ENCODE measurements around the gene CILP. TPM values are rescaled to one million over a fixed set of nuclear protein-coding genes. Genes with fewer than 3 reads are reported as not detected.

CILP gene
- total RNA-seq, 1 experiment from 2014 or later, result 0.02 TPM

DNA sequence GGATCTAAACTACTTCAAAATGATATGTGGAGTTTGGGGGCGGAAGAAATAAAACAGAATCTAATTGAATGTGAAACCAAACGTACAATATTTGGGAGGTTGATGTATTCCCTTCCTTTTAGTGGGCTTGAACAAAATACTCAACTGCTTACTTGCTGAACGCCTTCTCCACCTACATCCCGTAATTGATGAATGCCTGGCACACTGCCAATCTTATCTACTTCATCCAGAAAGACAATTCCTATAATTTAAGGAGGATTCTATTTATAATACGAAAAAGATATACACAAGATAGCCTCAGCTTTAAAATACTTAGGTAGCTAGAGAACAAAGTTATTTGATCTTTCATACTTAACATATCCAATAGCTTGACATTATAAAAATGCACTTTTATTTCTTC is 54.6 kb downstream of the CILP start:
- DNase-seq (ENCODE audit: low read depth), result no peak

DNA sequence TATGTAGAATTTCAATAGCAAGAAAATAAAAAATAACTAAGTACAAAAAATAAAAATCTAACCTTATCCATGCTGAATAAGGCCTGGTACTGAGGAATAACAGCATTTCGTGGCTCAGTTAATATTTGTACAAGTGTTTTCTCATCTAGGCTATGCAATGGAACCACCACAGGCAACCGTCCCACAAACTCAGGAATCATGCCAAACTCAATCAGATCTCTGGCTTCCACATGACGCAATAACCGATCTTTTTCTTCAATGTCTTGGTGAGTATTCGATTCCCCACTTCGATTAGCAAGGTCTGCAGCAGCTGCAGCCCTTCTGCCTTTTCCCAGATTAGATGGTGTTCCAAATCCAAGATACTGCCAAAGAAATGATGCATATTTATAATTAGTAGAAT is 56.6 kb downstream of the CILP start:
- DNase-seq (ENCODE audit: low read depth), result no peak

DNA sequence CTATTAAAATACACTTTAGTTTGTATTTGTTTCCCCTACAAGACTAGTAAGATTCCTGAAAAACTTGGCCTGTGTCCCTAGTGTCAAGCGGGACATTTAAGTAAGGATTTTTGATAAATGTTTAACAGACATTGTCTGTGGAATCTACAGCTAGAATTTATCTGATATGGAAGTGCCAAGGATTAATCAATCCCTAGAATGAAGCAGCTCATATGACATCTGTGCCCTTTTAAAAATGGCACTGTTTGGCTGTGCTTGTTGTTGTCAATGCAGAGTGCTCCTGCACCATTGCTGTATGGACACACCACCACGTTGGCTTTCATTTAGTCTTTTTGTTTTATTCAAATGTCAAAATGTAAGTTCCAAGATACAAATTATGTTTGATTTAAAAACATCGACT is 63.4 kb downstream of the CILP start:
- DNase-seq (ENCODE audit: low read depth), result no peak

DNA sequence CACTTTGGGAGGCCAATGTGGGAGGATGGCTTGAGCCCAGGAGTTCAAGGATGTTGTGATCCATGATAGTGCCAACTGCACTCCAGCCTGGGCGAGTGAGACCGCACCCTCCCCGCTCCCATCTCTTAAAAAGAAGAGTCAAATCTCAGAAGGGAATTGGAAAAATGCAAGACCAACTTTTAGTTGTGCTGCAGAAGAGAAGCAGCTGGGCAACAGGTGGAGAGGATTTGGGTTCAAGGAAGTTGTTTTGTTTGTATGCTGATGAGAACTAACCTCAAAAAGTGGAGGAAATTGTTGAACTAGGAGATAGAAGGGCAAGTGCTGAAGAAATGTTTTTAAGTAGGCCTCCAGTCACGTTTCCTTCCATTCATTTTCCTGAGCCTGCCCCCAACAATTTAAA is 64.8 kb downstream of the CILP start:
- no peak for DNase-seq (ENCODE audit: low read depth)

Other genes with a start within 250 kb of the CILP start
- 93.2 and 94.8 TPM in 2 replicates for gene SPG21, start 221.6 kb downstream of the CILP start, total RNA-seq (2014; rRNA removed; shearing (Covaris generic))
- 19.9 and 21.2 TPM in 2 replicates for gene MTFMT, start 181.8 kb downstream of the CILP start, total RNA-seq (2014; rRNA removed; shearing (Covaris generic))
- not detected in 2 replicates for gene SLC51B, start 166.1 kb downstream of the CILP start, total RNA-seq (2014; rRNA removed; shearing (Covaris generic))
- gene RASL12, start 143.5 kb downstream of the CILP start, total RNA-seq (2014; rRNA removed; shearing (Covaris generic)), result not detected in 2 replicates
- gene KBTBD13, start 134.7 kb downstream of the CILP start, total RNA-seq (2014; rRNA removed; shearing (Covaris generic)), result not detected in 2 replicates
- gene UBAP1L, start 96.3 kb downstream of the CILP start, total RNA-seq (2014; rRNA removed; shearing (Covaris generic)), result 0.10 and 0.12 TPM in 2 replicates
- gene PDCD7, start 77.7 kb downstream of the CILP start, total RNA-seq (2014; rRNA removed; shearing (Covaris generic)), result 9.2 and 14.5 TPM in 2 replicates
- 22.7 and 27.7 TPM in 2 replicates for gene CLPX, start 26.1 kb downstream of the CILP start, total RNA-seq (2014; rRNA removed; shearing (Covaris generic))
- gene PARP16, start 75.4 kb upstream of the CILP start, total RNA-seq (2014; rRNA removed; shearing (Covaris generic)), result 7.1 and 14.8 TPM in 2 replicates
- not detected in 2 replicates for gene RNU5A-1, start 84.6 kb upstream of the CILP start, total RNA-seq (2014; rRNA removed; shearing (Covaris generic))
- not detected in 2 replicates for gene RNU5B-1, start 93.2 kb upstream of the CILP start, total RNA-seq (2014; rRNA removed; shearing (Covaris generic))
- not detected in 2 replicates for gene IGDCC3, start 166.5 kb upstream of the CILP start, total RNA-seq (2014; rRNA removed; shearing (Covaris generic))
- 0.10 and 0.15 TPM in 2 replicates for gene IGDCC4, start 211.5 kb upstream of the CILP start, total RNA-seq (2014; rRNA removed; shearing (Covaris generic))